ENCODE measurements around the gene ABLIM2. TPM values are rescaled to one million over a fixed set of nuclear protein-coding genes. Genes with fewer than 3 reads are reported as not detected.

Gene ABLIM2
- total and polyA plus RNA-seq, 4 experiments from 2014 or later = 0.44 to 7.9 (median 3.8) TPM

DNA sequence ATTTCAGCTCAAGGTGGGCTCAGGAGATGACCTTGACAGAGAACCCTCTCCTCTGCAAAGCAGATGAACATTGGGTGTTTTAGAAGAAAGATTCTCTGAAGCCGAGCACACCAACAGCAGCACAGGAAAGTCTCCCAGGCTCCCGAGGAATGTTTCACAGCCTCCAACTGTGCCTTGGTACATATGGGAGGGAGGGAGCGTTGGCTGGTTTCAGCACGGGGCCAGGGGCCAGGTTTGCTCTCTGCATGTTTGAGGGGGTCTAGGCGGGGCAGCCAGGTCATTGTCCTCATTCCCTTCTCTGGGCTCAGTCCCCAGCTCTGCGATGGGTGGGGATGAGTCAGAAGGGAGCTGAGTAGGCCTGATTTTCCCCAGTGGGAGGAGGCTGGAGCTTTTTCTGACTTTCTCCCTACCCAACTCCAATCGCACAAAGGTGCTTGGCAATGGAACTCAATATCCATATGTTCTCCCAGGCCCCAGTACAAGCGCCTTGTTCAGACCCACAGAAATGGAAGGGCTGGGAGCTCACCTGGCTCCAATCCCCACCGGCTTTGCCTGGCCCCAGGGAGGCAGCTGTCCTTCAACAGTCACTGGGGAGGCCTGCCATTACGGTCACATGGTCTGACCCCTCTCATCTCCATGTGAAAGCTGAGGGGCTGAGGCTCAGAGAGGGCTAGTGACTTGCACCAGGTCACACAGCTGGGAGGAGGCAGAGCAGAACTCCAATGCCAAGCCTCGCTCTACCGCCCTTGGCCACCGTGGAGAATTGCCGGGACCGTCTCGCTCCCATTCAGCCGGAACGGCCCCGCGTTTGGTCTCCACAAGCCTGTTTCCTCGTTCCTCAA is 110.6 kb downstream of the ABLIM2 start:
- Histone ChIP-seq H3K36me3 (ENCODE audit: insufficient read depth, low read length) (no peaks in the 10 kb centered on the region), H3K4me3 (ENCODE audit: low read length in 2 of 2) (no peak overlapping the region), H3K4me1 (ENCODE audit: insufficient read depth, low read length) (no peaks in the 10 kb centered on the region), H3K27me3 (ENCODE audit: insufficient read depth, low read length) (no peaks in the 10 kb centered on the region), H3K27ac (ENCODE audit: low read depth, low read length) (no peak overlapping the region), H3K9me3 (ENCODE audit: control insufficient read depth in 1 of 2, low read length in 2 of 2) (no peaks in the 10 kb centered on the region)
- ChIA-PET POLR2A (ENCODE audit: partially characterized antibody) (no interaction called here), CTCF (ENCODE audit: partially characterized antibody) (no interaction called here)
- H3K4me1 Mint-ChIP-seq = no peaks in the 10 kb centered on the region
- H3K36me3 Mint-ChIP-seq = peaks cover 0 to 9% of the 10 kb centered on the region in 2 donors
- H3K4me3 Mint-ChIP-seq = no peak overlapping the region
- H3K27ac Mint-ChIP-seq = no peak overlapping the region
- intact Hi-C loops (cut with micrococcal nuclease) = no loop called here
- DNase-seq = no peak
- H3K27me3 Mint-ChIP-seq = no peaks in the 10 kb centered on the region
- peaks cover 0 to 2% (median 0%) of the 10 kb centered on the region in 8 donors for H3K9me3 Mint-ChIP-seq

DNA sequence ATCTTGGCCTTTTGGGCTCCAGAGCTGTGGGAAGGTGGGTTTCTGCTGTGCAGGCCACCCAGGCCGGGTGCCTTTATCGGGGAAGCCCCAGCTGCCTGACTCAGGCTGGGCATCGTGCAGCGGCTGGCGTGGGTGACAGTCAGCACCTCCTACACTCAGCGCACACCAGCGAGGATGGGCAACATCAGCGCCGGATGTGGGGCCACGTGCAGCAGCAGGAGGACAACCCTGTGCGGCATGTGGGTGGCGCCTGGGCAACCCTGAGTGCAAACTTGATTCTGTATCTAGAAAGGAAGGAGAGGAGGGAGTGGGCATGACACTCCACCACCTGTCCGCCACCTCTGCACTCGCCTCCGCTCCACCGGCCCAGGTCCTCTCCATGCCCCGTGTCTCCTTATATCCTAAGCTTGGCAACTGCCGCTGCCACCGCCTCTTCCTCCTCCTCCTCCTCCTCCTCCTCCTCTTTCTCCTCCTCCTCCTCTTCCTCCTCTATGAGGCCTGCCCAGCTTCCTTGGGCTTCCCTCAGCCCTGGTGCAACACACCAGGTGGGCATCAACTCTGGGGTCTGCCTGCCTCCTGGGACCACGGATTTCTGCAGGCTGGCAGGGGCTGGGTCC is 111.6 kb downstream of the ABLIM2 start:
- no peaks in the 10 kb centered on the region for H3K36me3 ChIP-seq (ENCODE audit: insufficient read depth, low read length)
- H3K27me3 ChIP-seq (ENCODE audit: insufficient read depth, low read length) = no peaks in the 10 kb centered on the region
- H3K4me3 ChIP-seq (ENCODE audit: low read length in 2 of 2) = no peak overlapping the region
- Mint-ChIP-seq H3K9me3 (peaks cover 0 to 2% (median 0%) of the 10 kb centered on the region in 8 donors), H3K36me3 (peaks cover 0 to 9% of the 10 kb centered on the region in 2 donors), H3K27me3 (no peaks in the 10 kb centered on the region), H3K4me1 (no peaks in the 10 kb centered on the region), H3K4me3 (no peak overlapping the region), H3K27ac (peak overlapping the region in 1 of 7 donors; percentile 48)
- intact Hi-C loops (cut with micrococcal nuclease) = no loop called here
- no peaks in the 10 kb centered on the region for H3K9me3 ChIP-seq (ENCODE audit: control insufficient read depth in 1 of 2, low read length in 2 of 2)
- POLR2A ChIA-PET (ENCODE audit: partially characterized antibody) = no interaction called here
- no peak overlapping the region for H3K27ac ChIP-seq (ENCODE audit: low read depth, low read length)
- CTCF ChIA-PET (ENCODE audit: partially characterized antibody) = no interaction called here
- no peaks in the 10 kb centered on the region for H3K4me1 ChIP-seq (ENCODE audit: insufficient read depth, low read length)
- peak in 4 of 5 donors; percentile 7 to 43 (median 19) for DNase-seq

DNA sequence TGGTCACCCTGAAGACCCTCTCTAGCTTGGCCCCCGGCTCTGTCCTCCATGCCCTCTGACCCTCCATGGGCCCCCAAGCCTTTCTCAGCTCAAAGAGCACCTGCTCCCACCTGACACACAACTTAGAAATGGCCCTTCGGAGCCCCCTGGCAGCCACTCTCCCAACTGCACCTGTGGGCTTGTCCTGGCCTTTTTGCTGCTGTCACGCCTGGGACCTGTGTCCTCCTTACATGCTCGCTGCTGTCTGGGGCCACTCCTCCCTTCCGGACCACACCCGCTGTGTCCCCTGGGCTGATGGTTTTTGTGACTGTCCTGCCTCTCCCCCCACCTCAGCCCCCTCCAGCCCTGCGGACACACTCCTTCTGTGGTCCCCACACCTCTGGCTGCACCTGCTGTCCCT is 112.7 kb downstream of the ABLIM2 start:
- Histone ChIP-seq H3K27ac (ENCODE audit: low read depth, low read length) (no peak overlapping the region), H3K4me3 (ENCODE audit: low read length in 2 of 2) (no peak overlapping the region), H3K27me3 (ENCODE audit: insufficient read depth, low read length) (no peaks in the 10 kb centered on the region), H3K4me1 (ENCODE audit: insufficient read depth, low read length) (no peaks in the 10 kb centered on the region), H3K9me3 (ENCODE audit: control insufficient read depth in 1 of 2, low read length in 2 of 2) (no peaks in the 10 kb centered on the region), H3K36me3 (ENCODE audit: insufficient read depth, low read length) (no peaks in the 10 kb centered on the region)
- Mint-ChIP-seq H3K36me3 (peaks cover 0 to 9% of the 10 kb centered on the region in 2 donors), H3K27ac (no peak overlapping the region), H3K9me3 (peaks cover 0 to 2% (median 0%) of the 10 kb centered on the region in 8 donors), H3K4me1 (no peaks in the 10 kb centered on the region), H3K27me3 (no peaks in the 10 kb centered on the region), H3K4me3 (no peak overlapping the region)
- POLR2A ChIA-PET (ENCODE audit: partially characterized antibody) = no interaction called here
- CTCF ChIA-PET (ENCODE audit: partially characterized antibody) = no interaction called here
- intact Hi-C loops (cut with micrococcal nuclease) = no loop called here
- no peak for DNase-seq

DNA sequence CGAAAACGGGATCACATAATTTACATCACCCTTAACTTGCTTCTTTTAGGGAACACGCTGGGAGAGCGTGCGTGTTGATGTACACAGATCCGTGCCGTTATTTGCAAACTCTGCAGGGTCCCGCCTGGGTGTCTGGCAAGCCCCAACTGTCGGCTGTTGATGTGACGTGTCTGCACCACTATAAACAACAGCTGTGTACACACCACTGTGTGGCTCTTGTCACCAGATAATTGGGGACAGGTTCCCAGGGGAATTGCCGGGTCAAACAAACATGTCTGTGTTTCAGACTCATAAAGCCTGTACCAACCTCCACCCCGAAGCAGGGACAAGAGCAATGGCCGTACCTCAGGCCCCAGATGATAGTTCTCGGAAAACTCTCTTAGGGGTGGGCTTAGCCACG is 113.9 kb downstream of the ABLIM2 start:
- no peaks in the 10 kb centered on the region for H3K27me3 ChIP-seq (ENCODE audit: insufficient read depth, low read length)
- no peaks in the 10 kb centered on the region for H3K4me1 ChIP-seq (ENCODE audit: insufficient read depth, low read length)
- Mint-ChIP-seq H3K4me1 (no peaks in the 10 kb centered on the region), H3K27ac (no peak overlapping the region), H3K27me3 (no peaks in the 10 kb centered on the region), H3K36me3 (peaks cover 0 to 9% of the 10 kb centered on the region in 2 donors), H3K4me3 (no peak overlapping the region), H3K9me3 (peaks cover 0 to 2% (median 0%) of the 10 kb centered on the region in 8 donors)
- no peak overlapping the region for H3K27ac ChIP-seq (ENCODE audit: low read depth, low read length)
- H3K9me3 ChIP-seq (ENCODE audit: control insufficient read depth in 1 of 2, low read length in 2 of 2) = no peaks in the 10 kb centered on the region
- DNase-seq = no peak
- H3K4me3 ChIP-seq (ENCODE audit: low read length in 2 of 2) = no peak overlapping the region
- intact Hi-C loops (cut with micrococcal nuclease) = no loop called here
- no peaks in the 10 kb centered on the region for H3K36me3 ChIP-seq (ENCODE audit: insufficient read depth, low read length)
- ChIA-PET CTCF (ENCODE audit: partially characterized antibody) (no interaction called here), POLR2A (ENCODE audit: partially characterized antibody) (no interaction called here)

DNA sequence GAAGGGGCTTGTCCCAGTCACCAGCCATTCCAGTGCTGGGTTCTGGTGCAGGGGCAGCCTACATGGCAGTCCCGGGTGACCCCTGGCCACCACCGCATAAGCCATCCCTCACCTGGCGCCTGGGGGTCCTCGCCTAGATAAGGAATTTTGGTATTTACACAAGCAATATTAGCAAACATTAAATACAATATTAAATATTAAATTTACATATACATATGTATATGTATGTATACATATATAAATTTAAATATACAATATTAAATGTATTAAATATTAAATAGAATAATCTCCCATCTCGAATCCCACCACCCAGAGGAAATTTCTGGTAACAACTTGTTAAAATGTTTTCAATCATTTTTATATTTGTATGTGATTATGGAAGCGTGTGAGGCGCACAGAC is 114.4 kb downstream of the ABLIM2 start:
- intact Hi-C loops (cut with micrococcal nuclease) = no loop called here
- no peaks in the 10 kb centered on the region for H3K36me3 ChIP-seq (ENCODE audit: insufficient read depth, low read length)
- POLR2A ChIA-PET (ENCODE audit: partially characterized antibody) = no interaction called here
- H3K27ac Mint-ChIP-seq = no peak overlapping the region
- no peaks in the 10 kb centered on the region for H3K27me3 ChIP-seq (ENCODE audit: insufficient read depth, low read length)
- CTCF ChIA-PET (ENCODE audit: partially characterized antibody) = no interaction called here
- peaks cover 0 to 2% (median 0%) of the 10 kb centered on the region in 8 donors for H3K9me3 Mint-ChIP-seq
- H3K27me3 Mint-ChIP-seq = no peaks in the 10 kb centered on the region
- H3K4me3 ChIP-seq (ENCODE audit: low read length in 2 of 2) = no peak overlapping the region
- no peak for DNase-seq
- no peak overlapping the region for H3K27ac ChIP-seq (ENCODE audit: low read depth, low read length)
- no peak overlapping the region for H3K4me3 Mint-ChIP-seq
- no peaks in the 10 kb centered on the region for H3K4me1 ChIP-seq (ENCODE audit: insufficient read depth, low read length)
- H3K36me3 Mint-ChIP-seq = peaks cover 0 to 10% of the 10 kb centered on the region in 2 donors
- no peaks in the 10 kb centered on the region for H3K9me3 ChIP-seq (ENCODE audit: control insufficient read depth in 1 of 2, low read length in 2 of 2)
- no peaks in the 10 kb centered on the region for H3K4me1 Mint-ChIP-seq

DNA sequence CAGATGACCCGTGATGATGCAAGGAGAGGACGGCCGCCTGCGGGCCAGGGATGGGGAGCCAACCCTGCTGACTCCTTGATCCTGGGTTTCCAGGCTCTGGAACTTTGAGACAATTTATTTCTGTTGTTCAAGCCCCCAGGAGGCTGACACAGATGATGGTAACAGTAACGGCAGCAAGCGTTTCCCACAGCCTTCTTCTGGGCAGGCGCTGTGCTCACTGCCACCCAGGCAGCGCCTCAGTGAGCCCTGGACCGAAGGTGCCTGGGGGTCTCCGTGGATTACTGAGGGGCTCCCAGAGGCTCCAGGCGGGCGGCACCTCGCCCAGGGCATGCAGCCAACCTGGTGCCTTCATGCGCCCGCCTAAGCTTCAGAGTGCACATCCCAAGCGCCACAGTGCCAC is 115.0 kb downstream of the ABLIM2 start:
- Histone ChIP-seq H3K4me3 (ENCODE audit: low read length in 2 of 2) (no peak overlapping the region), H3K36me3 (ENCODE audit: insufficient read depth, low read length) (no peaks in the 10 kb centered on the region), H3K9me3 (ENCODE audit: control insufficient read depth in 1 of 2, low read length in 2 of 2) (no peaks in the 10 kb centered on the region), H3K27me3 (ENCODE audit: insufficient read depth, low read length) (no peaks in the 10 kb centered on the region), H3K27ac (ENCODE audit: low read depth, low read length) (no peak overlapping the region), H3K4me1 (ENCODE audit: insufficient read depth, low read length) (no peaks in the 10 kb centered on the region)
- ChIA-PET CTCF (ENCODE audit: partially characterized antibody) (no interaction called here), POLR2A (ENCODE audit: partially characterized antibody) (no interaction called here)
- intact Hi-C loops (cut with micrococcal nuclease) = no loop called here
- H3K27me3 Mint-ChIP-seq = no peaks in the 10 kb centered on the region
- no peak overlapping the region for H3K4me3 Mint-ChIP-seq
- no peaks in the 10 kb centered on the region for H3K4me1 Mint-ChIP-seq
- peaks cover 0 to 9% of the 10 kb centered on the region in 2 donors for H3K36me3 Mint-ChIP-seq
- H3K9me3 Mint-ChIP-seq = peaks cover 0 to 2% (median 0%) of the 10 kb centered on the region in 8 donors
- no peak overlapping the region for H3K27ac Mint-ChIP-seq
- no peak for DNase-seq

DNA sequence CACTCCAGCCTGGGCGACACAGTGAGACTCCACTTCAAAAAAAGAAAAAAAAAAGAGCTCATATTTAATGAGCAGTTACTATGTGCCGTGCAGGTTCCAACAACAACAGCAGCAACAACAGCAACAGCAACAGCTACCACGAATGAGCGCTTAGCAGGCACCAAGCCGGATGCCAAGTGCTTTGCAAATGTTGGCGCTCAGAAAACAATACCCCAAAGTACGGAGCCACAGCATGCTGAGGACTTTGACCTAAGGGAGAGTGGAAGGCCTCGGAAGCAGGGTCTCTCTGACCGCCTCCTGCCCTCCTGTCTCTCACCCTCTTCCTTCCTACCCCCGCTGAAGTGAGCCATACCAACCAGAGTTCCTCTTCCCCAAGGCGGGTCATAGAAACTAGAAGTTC is 116.7 kb downstream of the ABLIM2 start:
- H3K4me1 ChIP-seq (ENCODE audit: insufficient read depth, low read length) = no peaks in the 10 kb centered on the region
- Mint-ChIP-seq H3K36me3 (peaks cover 0 to 9% of the 10 kb centered on the region in 2 donors), H3K9me3 (peaks cover 0 to 2% (median 0%) of the 10 kb centered on the region in 8 donors), H3K4me3 (no peak overlapping the region), H3K27me3 (no peaks in the 10 kb centered on the region), H3K4me1 (peaks cover 0 to 9% (median under 1%) of the 10 kb centered on the region in 4 donors), H3K27ac (no peak overlapping the region)
- ChIA-PET CTCF (ENCODE audit: partially characterized antibody) (no interaction called here), POLR2A (ENCODE audit: partially characterized antibody) (no interaction called here)
- no peaks in the 10 kb centered on the region for H3K36me3 ChIP-seq (ENCODE audit: insufficient read depth, low read length)
- DNase-seq = no peak
- no peaks in the 10 kb centered on the region for H3K9me3 ChIP-seq (ENCODE audit: control insufficient read depth in 1 of 2, low read length in 2 of 2)
- H3K27me3 ChIP-seq (ENCODE audit: insufficient read depth, low read length) = no peaks in the 10 kb centered on the region
- intact Hi-C loops (cut with micrococcal nuclease) = no loop called here
- H3K27ac ChIP-seq (ENCODE audit: low read depth, low read length) = no peak overlapping the region
- no peak overlapping the region for H3K4me3 ChIP-seq (ENCODE audit: low read length in 2 of 2)

All from CD4-positive, alpha-beta memory T cell (primary cell).